HL-60 (cell line): ENCODE results near the gene SGIP1.

ENCODE experiments used
- CTCF ChIP-seq: IDR thresholded peaks from one replicate; pipeline ENCODE4 v1.5.1; 2011; ENCODE audit warnings: low read length, control low read depth, inconsistent platforms; ENCODE audit not compliant: insufficient read depth
- GABPA ChIP-seq: IDR thresholded peaks from 2 replicates; pipeline ENCODE4 v1.6.1; 2012; ENCODE audit warnings: low read depth
- POLR2AphosphoS5 ChIP-seq: IDR thresholded peaks from 2 replicates; pipeline ENCODE4 v1.6.1; 2012; ENCODE audit warnings: low read depth
- SPI1 ChIP-seq: IDR thresholded peaks from 2 replicates; pipeline ENCODE4 v1.6.1; 2012; ENCODE audit warnings: low read depth, mild to moderate bottlenecking, borderline replicate concordance
- TF ChIP-seq, protein P1 (sequence below): IDR thresholded peaks from 2 replicates; pipeline ENCODE4 v1.6.1; 2012; ENCODE audit warnings: low read depth; ENCODE audit not compliant: insufficient replicate concordance

DNA sequence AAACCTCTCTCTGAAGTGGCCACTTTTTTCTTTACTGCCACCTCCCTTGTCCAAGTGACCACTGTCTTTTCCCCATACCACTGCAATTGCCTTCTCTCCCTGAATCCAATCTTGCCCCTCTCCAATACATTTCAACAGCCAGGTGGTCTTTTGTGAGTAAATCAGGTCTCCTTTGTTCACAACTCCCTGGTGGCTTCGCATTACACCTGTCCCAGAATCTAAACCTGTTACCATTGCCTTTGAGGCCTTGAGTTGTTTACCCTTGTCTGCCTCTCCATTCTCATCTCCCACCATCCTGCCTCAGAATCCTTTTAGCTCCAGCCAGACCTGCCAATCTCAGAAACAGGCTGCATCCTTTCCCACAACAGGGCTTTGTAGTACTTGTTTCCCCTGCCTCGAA, 196.5 kb downstream of the SGIP1 start:
- TF ChIP-seq CTCF (no peak), POLR2AphosphoS5 (no peak), SPI1 (no peak), GABPA (no peak)
- TF ChIP-seq, protein P1, sequence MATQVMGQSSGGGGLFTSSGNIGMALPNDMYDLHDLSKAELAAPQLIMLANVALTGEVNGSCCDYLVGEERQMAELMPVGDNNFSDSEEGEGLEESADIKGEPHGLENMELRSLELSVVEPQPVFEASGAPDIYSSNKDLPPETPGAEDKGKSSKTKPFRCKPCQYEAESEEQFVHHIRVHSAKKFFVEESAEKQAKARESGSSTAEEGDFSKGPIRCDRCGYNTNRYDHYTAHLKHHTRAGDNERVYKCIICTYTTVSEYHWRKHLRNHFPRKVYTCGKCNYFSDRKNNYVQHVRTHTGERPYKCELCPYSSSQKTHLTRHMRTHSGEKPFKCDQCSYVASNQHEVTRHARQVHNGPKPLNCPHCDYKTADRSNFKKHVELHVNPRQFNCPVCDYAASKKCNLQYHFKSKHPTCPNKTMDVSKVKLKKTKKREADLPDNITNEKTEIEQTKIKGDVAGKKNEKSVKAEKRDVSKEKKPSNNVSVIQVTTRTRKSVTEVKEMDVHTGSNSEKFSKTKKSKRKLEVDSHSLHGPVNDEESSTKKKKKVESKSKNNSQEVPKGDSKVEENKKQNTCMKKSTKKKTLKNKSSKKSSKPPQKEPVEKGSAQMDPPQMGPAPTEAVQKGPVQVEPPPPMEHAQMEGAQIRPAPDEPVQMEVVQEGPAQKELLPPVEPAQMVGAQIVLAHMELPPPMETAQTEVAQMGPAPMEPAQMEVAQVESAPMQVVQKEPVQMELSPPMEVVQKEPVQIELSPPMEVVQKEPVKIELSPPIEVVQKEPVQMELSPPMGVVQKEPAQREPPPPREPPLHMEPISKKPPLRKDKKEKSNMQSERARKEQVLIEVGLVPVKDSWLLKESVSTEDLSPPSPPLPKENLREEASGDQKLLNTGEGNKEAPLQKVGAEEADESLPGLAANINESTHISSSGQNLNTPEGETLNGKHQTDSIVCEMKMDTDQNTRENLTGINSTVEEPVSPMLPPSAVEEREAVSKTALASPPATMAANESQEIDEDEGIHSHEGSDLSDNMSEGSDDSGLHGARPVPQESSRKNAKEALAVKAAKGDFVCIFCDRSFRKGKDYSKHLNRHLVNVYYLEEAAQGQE: no peak
